NT2/D1 (cell line): ENCODE data around the gene AUH.

Experiments
- DNase-seq: peaks from one replicate; pipeline ENCODE4 v3.0.0-alpha.2; 2011; ENCODE audit warnings: low read depth, low spot score
- H3K27me3 ChIP-seq: 2 replicates; pipeline ENCODE4 v1.6.0; 2011; ENCODE audit warnings: mild to moderate bottlenecking; ENCODE audit not compliant: insufficient read length, insufficient read depth
- H3K36me3 ChIP-seq: 2 replicates; pipeline ENCODE4 v1.6.1; 2011; ENCODE audit warnings: mild to moderate bottlenecking, low read length, mixed read lengths; ENCODE audit not compliant: insufficient read depth, insufficient read length
- H3K4me1 ChIP-seq: 2 replicates; pipeline ENCODE4 v1.5.1; 2011; ENCODE audit not compliant: insufficient read depth, insufficient read length
- H3K4me3 ChIP-seq: 2 replicates; pipeline ENCODE4 v1.5.1; 2011; ENCODE audit warnings: low read depth; ENCODE audit not compliant: insufficient read length
- H3K9ac ChIP-seq: 2 replicates; pipeline ENCODE4 v1.6.0; 2011; ENCODE audit warnings: low read depth; ENCODE audit not compliant: insufficient read length
- H3K9me3 ChIP-seq: 2 replicates; pipeline ENCODE4 v1.5.1; 2011; ENCODE audit warnings: mild to moderate bottlenecking, low read length; ENCODE audit not compliant: insufficient read depth
- SUZ12 ChIP-seq: IDR thresholded peaks from 2 replicates; pipeline ENCODE4 v1.6.1; 2011; ENCODE audit not compliant: insufficient read length, insufficient read depth; ENCODE audit errors: extremely low read depth
- YY1 ChIP-seq: IDR thresholded peaks from 2 replicates; pipeline ENCODE4 v1.6.1; 2011; ENCODE audit not compliant: insufficient read length, insufficient read depth
- ZNF274 ChIP-seq: IDR thresholded peaks from 2 replicates; pipeline ENCODE4 v1.6.1; 2011; ENCODE audit warnings: mild to moderate bottlenecking, low read depth, low read length

AUH gene

DNA sequence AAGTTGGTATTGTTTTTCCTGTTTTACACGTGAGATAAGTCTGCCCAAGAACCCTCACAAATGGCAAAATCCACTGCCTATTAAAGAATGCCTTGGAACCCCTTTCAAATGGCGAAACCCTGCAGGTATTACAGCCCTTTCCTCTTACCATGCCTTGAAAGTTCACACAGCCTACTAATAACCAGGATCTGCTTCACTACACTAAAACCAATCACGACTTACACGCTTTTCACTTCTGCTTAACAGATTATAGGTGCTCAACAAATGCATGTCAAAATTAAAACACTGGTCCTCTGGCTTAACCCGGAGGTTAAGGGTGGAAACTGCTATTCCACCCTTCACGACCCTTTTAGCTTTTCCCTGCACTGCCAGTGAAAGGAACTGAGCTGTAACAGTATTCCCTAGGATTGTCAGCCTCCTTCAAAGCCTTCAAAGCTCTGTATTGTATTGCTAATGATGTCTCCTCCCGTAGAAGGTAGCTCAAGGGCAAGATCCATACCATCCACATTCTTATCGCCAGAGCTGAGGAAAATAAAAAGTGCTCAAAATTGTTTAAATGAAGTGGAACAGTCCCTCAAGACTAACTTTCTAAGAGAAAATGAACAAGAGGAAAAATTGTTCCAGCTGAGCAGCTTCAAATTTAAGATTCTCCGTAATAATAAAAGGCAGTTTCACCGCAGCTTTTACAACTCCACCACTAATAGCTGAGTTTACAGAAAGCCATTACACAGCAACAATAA, 997 bp downstream of the AUH start:
- H3K4me3 ChIP-seq, result peak overlapping the region; percentile 96
- peak overlapping the region; percentile 94 for H3K9ac ChIP-seq
- peaks cover 5% of the 10 kb centered on the region for H3K4me1 ChIP-seq
- H3K36me3 ChIP-seq, result peaks cover 18% of the 10 kb centered on the region
- peak; percentile 68 for DNase-seq
- no peaks in the 10 kb centered on the region for H3K27me3 ChIP-seq
- H3K9me3 ChIP-seq, result peaks cover 21% of the 10 kb centered on the region
- no peak for TF ChIP-seq ZNF274
- TF ChIP-seq YY1, result no peak
- no peak for TF ChIP-seq SUZ12

DNA sequence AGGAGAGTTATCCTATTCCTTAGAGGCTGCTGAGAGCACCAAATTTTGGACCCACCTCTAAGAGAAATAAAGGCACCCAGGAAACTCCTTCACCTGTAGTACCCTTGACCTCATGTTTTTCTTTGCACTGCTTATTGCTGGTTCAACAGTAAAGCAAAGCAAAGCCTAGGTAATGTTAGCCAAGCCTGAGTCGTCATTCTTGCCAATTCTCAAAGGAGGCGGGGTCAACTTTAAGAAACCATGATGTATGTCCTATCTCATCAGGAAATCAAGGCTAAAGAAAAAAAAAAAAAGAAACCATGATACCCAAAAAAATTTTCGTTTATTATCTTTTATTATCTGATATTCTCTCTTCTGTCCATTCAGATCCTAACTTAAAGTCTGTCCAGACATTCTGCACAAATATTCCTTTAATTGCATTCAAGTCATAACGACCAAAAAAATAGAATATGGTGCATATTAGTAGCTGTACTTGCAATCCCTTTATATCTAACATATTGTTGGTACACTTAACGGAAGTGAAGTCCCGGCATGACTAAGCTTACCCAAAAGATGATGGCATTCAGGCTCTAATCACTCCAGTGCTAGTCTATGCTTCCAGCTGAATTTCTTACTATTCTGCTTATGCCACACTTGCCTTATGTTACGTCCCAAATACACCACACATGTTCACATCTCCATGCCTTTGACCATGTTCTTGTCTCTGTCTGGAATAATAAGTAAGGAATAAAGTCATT, 1.8 kb downstream of the AUH start:
- Histone ChIP-seq H3K4me3 (peak overlapping the region; percentile 31), H3K9ac (peak overlapping the region; percentile 38)

DNA sequence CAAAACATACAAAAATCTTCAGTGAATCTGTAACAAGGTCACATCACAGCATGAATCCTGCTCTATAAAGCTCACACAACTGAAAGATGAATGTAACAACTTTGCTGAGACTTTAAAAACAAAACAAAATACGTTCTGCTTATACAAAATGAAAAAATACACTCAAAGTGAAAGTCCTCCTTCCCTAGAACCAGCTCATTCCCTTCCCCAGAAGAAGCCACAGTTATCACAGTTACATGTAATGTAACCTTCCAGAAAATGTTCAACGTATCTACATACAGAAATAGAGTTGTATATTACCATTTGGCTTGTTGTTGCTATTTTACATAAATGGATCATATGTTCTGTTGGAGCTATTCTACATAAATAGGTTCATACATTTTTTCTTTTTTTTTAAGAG, 2.6 kb downstream of the AUH start:
- peaks cover 33% of the 10 kb centered on the region for H3K36me3 ChIP-seq
- no peak overlapping the region for H3K4me3 ChIP-seq
- DNase-seq, result no peak
- H3K9me3 ChIP-seq, result peaks cover 5% of the 10 kb centered on the region; the same call in 1 of the 2 replicates
- H3K9ac ChIP-seq, result no peak overlapping the region
- no peak for TF ChIP-seq ZNF274
- TF ChIP-seq SUZ12, result no peak
- TF ChIP-seq YY1, result no peak
- peaks cover 5% of the 10 kb centered on the region for H3K4me1 ChIP-seq
- no peaks in the 10 kb centered on the region for H3K27me3 ChIP-seq

More for the DNA sequence above, 1.8 kb downstream of the AUH start:
- TF ChIP-seq YY1 (no peak), SUZ12 (no peak), ZNF274 (no peak)
- peaks cover 13% of the 10 kb centered on the region for H3K9me3 ChIP-seq
- no peaks in the 10 kb centered on the region for H3K27me3 ChIP-seq
- no peak for DNase-seq
- H3K36me3 ChIP-seq, result peaks cover 26% of the 10 kb centered on the region
- H3K4me1 ChIP-seq, result peaks cover 5% of the 10 kb centered on the region

DNA sequence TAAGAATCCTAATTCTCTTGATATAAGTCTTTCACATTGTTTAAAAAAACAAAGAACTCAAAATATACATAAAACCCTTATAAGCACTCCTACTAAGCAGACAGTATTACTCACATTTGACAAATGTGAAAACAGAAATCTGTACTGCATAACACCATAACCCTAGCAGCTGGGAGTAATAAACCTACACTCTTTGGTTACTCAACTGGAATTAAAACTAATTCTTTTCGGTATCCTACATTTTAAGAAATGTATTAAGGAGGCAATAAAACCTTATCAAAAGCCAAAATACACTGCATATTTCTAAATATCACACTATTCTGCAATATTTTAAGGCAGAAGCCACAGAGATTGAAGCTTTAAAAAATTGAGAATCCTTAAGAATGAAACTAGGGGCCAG, 6.8 kb downstream of the AUH start:
- Histone ChIP-seq H3K9ac (no peak overlapping the region), H3K36me3 (peaks cover 59% of the 10 kb centered on the region), H3K4me1 (peaks cover 3% of the 10 kb centered on the region), H3K27me3 (no peaks in the 10 kb centered on the region), H3K4me3 (no peak overlapping the region), H3K9me3 (no peaks in the 10 kb centered on the region)
- no peak for DNase-seq
- TF ChIP-seq SUZ12 (no peak), YY1 (no peak), ZNF274 (no peak)

DNA sequence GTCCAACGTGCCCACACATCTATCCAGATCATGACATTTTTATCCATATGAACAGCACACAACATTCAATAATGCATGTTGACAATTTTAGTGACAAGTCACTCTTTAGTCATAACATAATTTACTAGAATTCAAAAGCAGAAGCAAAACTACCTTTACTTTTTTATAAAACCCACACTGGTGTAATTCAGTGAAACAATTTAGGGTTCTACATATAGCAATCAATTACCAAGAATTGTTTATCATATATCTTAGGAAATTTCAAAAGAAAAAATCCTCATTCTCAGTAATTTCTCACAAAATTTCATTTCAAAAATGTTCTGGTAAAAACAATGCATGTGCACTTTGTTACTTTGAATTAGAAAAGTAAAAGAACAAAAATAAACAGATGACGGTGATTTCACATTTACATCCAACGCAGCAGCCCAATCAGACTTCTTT, 12.6 kb downstream of the AUH start:
- Histone ChIP-seq H3K4me1 (peaks cover 3% of the 10 kb centered on the region), H3K27me3 (no peaks in the 10 kb centered on the region), H3K4me3 (no peak overlapping the region), H3K9ac (no peak overlapping the region), H3K9me3 (no peaks in the 10 kb centered on the region), H3K36me3 (peaks cover 29% of the 10 kb centered on the region)
- no peak for DNase-seq
- TF ChIP-seq YY1, result no peak
- TF ChIP-seq ZNF274, result no peak
- no peak for TF ChIP-seq SUZ12

DNA sequence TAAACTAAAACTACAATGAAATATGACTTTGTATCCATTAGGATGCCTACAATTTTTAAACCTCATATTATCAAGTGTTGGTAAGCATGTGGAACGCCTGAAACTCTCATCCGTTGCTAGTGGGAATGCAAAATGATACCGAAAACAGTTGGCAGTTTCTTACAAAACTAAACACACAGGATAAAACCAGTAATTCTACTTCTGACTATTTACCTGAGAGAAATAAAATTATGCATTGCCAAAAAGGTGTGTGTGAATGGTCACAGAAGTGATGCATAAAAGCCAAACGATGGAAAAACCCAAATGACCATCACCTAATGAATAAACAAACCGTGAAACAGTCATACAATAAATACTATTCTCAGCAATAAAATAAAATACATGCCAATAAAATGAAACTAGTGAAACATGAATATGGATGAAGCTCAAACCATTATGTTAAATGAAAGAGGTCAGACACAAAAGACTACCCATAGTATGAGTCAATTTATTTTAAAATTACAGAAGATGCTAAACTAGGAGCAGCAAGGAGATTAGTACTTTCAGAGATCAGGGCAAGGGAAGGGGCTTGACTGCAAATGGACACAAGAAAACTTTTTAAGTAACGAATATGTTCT, 13.4 kb downstream of the AUH start:
- no peak overlapping the region for H3K9ac ChIP-seq
- TF ChIP-seq ZNF274 (no peak), YY1 (no peak), SUZ12 (no peak)
- DNase-seq, result no peak
- no peaks in the 10 kb centered on the region for H3K9me3 ChIP-seq
- no peak overlapping the region for H3K4me3 ChIP-seq
- H3K27me3 ChIP-seq, result no peaks in the 10 kb centered on the region
- peaks cover 3% of the 10 kb centered on the region for H3K4me1 ChIP-seq
- H3K36me3 ChIP-seq, result peaks cover 26% of the 10 kb centered on the region

DNA sequence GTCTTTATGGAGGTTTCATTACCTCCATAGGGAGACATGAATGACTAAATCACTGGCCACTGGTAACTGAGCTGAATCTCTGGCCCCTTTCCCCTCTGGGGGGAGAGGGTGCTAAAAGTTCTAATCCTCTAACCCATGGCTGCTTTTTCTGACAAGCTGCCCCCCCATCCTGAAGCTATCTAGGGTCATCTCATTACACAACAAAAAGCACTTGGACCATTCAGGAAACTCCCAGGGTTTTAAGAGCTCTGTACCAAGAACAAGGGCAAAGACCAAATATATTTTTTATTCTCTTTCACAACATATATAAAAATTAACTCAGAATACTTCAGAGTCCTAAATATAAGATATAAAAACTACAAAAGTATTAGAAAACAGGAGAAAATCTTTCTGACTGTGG, 14.3 kb downstream of the AUH start:
- TF ChIP-seq SUZ12, result no peak
- TF ChIP-seq ZNF274, result no peak
- TF ChIP-seq YY1, result no peak
- Histone ChIP-seq H3K36me3 (peaks cover 24% of the 10 kb centered on the region), H3K9ac (no peak overlapping the region), H3K4me3 (no peak overlapping the region), H3K9me3 (0 out of 2 replicates have a peak, but pooled peaks cover 5% of the 10 kb centered on the region), H3K27me3 (no peaks in the 10 kb centered on the region), H3K4me1 (peaks cover 3% of the 10 kb centered on the region)
- no peak for DNase-seq
